AG09319 (cell line): Measurements from ENCODE around the gene MINK1.
A peak's percentile ranks its signal among the peaks of the same experiment; 100 is the strongest.

Experiments
- DNase-seq: peaks from one replicate; pipeline ENCODE4 v3.0.0-alpha.2; 2010; ENCODE audit warnings: low read depth; ENCODE audit errors: extremely low read depth
- CTCF ChIP-seq: IDR thresholded peaks from 2 replicates; pipeline ENCODE4 v1.5.1; 2011; ENCODE audit warnings: low read depth, mild to moderate bottlenecking, inconsistent platforms, low read length, moderate library complexity

MINK1 gene

GRCh38 chr17:4806456-4806776, 26.7 kb upstream of the MINK1 start:
- TF ChIP-seq CTCF = no peak
- no peak for DNase-seq

GRCh38 chr17:4806777-4807604, 26.1 kb upstream of the MINK1 start, which contains the start of gene PLD2:
TSS of gene PLD2 (plus strand) at chr17:4807152. CDS start at chr17:4807773, 621 bp downstream.
- DNase-seq = peak; percentile 44
- TF ChIP-seq CTCF = no peak

- DNase-seq = no peak
- no peak for TF ChIP-seq CTCF
Measured at GRCh38 chr17:4807605-4808377, 25.3 kb upstream of the MINK1 start.

DNA sequence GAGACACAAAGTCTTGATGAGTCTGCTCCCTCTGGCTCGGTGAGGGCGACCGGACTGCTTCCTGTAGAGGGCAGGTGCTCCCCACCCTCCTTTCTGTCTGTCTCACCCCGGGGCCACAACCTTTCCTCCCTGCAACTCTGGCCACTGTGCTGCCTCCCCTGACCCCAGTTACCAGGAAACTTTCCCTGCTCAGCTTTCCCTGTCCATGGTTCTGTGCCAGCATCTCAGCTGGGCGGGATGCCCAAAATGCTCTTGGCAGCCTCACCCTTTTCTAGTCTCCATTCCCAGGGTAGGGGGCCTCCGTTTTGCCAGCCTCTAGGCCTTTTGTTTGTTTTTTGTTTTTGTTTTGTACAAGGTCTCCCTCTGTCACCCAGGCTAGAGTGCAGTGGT, 24.8 kb upstream of the MINK1 start:
- DNase-seq = no peak
- TF ChIP-seq CTCF = no peak

GRCh38 chr17:4810696-4811290, 22.3 kb upstream of the MINK1 start:
- no peak for DNase-seq
- no peak for TF ChIP-seq CTCF

- TF ChIP-seq CTCF = no peak
Measured at GRCh38 chr17:4811471-4811870, 21.7 kb upstream of the MINK1 start.

DNA sequence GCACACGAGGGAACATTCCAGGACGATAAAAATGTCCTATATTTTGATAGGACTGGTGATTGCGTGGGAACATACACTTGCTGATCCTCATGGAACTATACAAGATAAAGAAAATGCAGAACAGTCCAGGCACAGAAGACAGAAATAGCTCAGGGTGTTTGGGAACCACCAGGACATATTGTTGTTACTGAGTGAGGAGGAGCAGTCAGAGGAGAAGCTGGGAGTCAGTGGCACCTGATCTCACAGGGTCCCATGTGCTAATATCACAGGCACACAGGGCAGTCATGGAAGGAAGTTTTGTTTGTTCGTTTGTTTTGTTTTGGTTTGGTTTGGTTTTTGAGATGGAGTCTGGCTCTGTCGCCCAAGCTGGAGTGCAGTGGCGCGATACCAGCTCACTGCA, 20.4 kb upstream of the MINK1 start:
- no peak for TF ChIP-seq CTCF
- DNase-seq = no peak

More at GRCh38 chr17:4811471-4811870, 21.7 kb upstream of the MINK1 start:
- DNase-seq = no peak
